Measurements from ENCODE around the gene HP. TPM values are rescaled to one million over a fixed set of nuclear protein-coding genes. Genes with fewer than 3 reads are reported as not detected.
"Not testable (repeated sequence)": the region's sequence is repeated elsewhere in the genome, so short reads cannot be mapped to it uniquely, and the experiment has no call there.

HP gene
- total and polyA plus RNA-seq, 2 of the 8 experiments (the other 6 are each of a cell fraction or from before 2014, with no cell fraction given), result not detected

- ChIA-PET CTCF (ENCODE audit: partially characterized antibody) (interaction anchor here (1.7 to 3.6 kb wide), 2 partner anchors 10 to 11 kb away, joined by 6 to 19 read pairs; no protein-coding TSS in a partner anchor), POLR2A (ENCODE audit: partially characterized antibody) (interaction anchor here (0.6 to 4.3 kb wide), 2 partner anchors 11 to 16 kb away, joined by 4 to 21 read pairs; partner anchors contain the start of genes DHX38 and TXNL4B)
- not testable (repeated sequence) for H3K9me3 ChIP-seq (ENCODE audit: insufficient read depth in 2 of 2, low read depth in 1 of 2, low read length in 1 of 2); H3K36me3 ChIP-seq (ENCODE audit: control insufficient read depth in 2 of 4, insufficient read depth in 4 of 4, low read length in 3 of 4); H3K23me2 ChIP-seq (ENCODE audit: low read depth, low read length); H4K20me1 ChIP-seq (replicated peaks in 1 of 2; ENCODE audit: control insufficient read depth in 1 of 2, insufficient read depth in 2 of 2, low read length in 2 of 2); H3K23ac ChIP-seq (ENCODE audit: insufficient read length); H4K8ac ChIP-seq (ENCODE audit: extremely low read depth, insufficient read depth, low read length); H3K27me3 ChIP-seq (replicated peaks in 1 of 4; ENCODE audit: control insufficient read depth in 3 of 4, extremely low read depth in 1 of 4, insufficient read depth in 3 of 4, low read length in 3 of 4); H3K14ac ChIP-seq (ENCODE audit: insufficient read length); DNase-seq (ENCODE audit: low read depth in 1 of 2, low spot score in 2 of 2); H4K5ac ChIP-seq (ENCODE audit: insufficient read length, low read depth, low read length); H3K9ac ChIP-seq (replicated peaks in 1 of 4; ENCODE audit: extremely low read depth in 1 of 4, low read depth in 3 of 4, low read length in 3 of 4); H3K4me3 ChIP-seq (ENCODE audit: extremely low read depth in 1 of 4, insufficient read depth in 2 of 4, low read depth in 3 of 4, low read length in 4 of 4); H2AFZ ChIP-seq (ENCODE audit: low read length); H3K56ac ChIP-seq (replicated peaks; ENCODE audit: insufficient read length, low read depth, low read length); H2AK5ac ChIP-seq (ENCODE audit: low read depth, low read length); FAIRE-seq; H2BK12ac ChIP-seq (ENCODE audit: low read depth, low read length); H3K4ac ChIP-seq (replicated peaks; ENCODE audit: insufficient read length, low read depth, low read length); H2BK5ac ChIP-seq (ENCODE audit: low read depth, low read length); H3K27ac ChIP-seq (ENCODE audit: low read depth, low read length); H4K91ac ChIP-seq (replicated peaks; ENCODE audit: insufficient read length, low read length); H2BK20ac ChIP-seq (ENCODE audit: low read length); H2BK15ac ChIP-seq (ENCODE audit: low read length); H3K4me2 ChIP-seq (ENCODE audit: insufficient read depth in 1 of 2, low read depth in 2 of 2, low read length in 2 of 2); H2BK120ac ChIP-seq (replicated peaks; ENCODE audit: low read depth, low read length); H3K79me1 ChIP-seq (ENCODE audit: low read depth, low read length); H3K18ac ChIP-seq (ENCODE audit: extremely low read depth, low read length); H3K79me2 ChIP-seq (ENCODE audit: control insufficient read depth in 1 of 2, insufficient read depth in 2 of 2, low read length in 2 of 2)
- H3K4me1 ChIP-seq (replicated peaks in 1 of 4; ENCODE audit: control insufficient read depth in 3 of 4, insufficient read depth in 4 of 4, low read length in 3 of 4), result peaks cover 0 to 14% (median 2%) of the 10 kb centered on the region in 4 experiments; a peak in 3 of 7 replicates
- 96% methylated on average over 2 of the region's 5 CpGs; no CpG with 5 or more reads in 1 of the 2 experiments for WGBS, 2 experiments (ENCODE audit: extremely low coverage in 1 of 2, insufficient coverage in 1 of 2, insufficient read length in 1 of 2, insufficient replicate concordance in 2 of 2, low coverage in 1 of 2, low lambda C conversion rate in 2 of 2, missing lambda C conversion rate in 1 of 2)
Observed at GRCh38 chr16:72076991-72077706, 22.8 kb downstream of the HP start.

Data from H1 (cell line).